ENCODE measurements around the gene ZEB2. TPM values are rescaled to one million over a fixed set of nuclear protein-coding genes. Genes with fewer than 3 reads are reported as not detected.

ZEB2 gene
- total RNA-seq, 1 donor, result 104 TPM

GRCh38 chr2:144511937-144512336 lies 8.0 kb downstream of the ZEB2 start:
- no peak overlapping the region for H3K4me3 ChIP-seq (ENCODE audit: low read depth, low read length)
- TF ChIP-seq, protein P1, sequence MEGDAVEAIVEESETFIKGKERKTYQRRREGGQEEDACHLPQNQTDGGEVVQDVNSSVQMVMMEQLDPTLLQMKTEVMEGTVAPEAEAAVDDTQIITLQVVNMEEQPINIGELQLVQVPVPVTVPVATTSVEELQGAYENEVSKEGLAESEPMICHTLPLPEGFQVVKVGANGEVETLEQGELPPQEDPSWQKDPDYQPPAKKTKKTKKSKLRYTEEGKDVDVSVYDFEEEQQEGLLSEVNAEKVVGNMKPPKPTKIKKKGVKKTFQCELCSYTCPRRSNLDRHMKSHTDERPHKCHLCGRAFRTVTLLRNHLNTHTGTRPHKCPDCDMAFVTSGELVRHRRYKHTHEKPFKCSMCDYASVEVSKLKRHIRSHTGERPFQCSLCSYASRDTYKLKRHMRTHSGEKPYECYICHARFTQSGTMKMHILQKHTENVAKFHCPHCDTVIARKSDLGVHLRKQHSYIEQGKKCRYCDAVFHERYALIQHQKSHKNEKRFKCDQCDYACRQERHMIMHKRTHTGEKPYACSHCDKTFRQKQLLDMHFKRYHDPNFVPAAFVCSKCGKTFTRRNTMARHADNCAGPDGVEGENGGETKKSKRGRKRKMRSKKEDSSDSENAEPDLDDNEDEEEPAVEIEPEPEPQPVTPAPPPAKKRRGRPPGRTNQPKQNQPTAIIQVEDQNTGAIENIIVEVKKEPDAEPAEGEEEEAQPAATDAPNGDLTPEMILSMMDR (IDR thresholded peaks at IDR 0.05; ENCODE audit: insufficient read depth, low read length), result peak; percentile 16
- peak; percentile 15 for DNase-seq (ENCODE audit: low read depth)

- TF ChIP-seq, protein P1 (IDR thresholded peaks at IDR 0.05; ENCODE audit: insufficient read depth, low read length), result no peak
- no peak overlapping the region for H3K4me3 ChIP-seq (ENCODE audit: low read depth, low read length)
- peak; percentile 33 for DNase-seq (ENCODE audit: low read depth)
Measured at GRCh38 chr2:144511226-144511810, 8.6 kb downstream of the ZEB2 start.

DNA sequence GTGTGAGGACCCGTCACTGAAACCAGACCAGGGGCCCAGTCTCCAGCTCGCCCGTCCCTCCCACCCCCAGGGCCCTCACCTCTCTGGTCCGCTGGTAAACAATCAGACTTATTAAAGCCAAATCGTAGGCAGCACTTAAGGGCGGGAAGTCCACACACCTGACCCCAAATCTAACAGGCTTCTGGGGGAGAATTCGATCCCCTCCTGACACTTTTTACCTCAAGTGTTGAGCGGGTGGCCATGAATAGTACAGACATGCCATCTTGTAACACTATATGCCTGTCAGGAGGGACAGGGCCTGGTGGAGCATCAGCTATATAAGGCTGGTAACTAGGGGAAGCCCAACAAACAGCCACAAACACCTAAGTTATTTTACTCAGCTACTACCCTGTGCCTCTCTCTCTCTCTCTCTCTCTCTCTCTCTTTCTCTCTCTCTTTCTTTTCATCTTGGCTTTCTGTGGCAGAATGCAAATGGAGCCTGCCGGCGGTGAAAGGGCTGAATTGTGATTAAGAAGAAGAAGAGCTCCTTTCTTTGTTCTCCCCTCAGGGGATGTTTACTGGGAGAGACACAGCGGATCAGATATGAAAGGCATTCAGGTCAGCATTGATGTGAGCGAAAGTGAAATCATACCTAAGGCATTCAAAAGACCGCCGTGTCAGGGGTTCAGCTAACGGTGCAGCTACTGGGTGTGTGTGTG lies 9.5 kb downstream of the ZEB2 start:
- peak; percentile 50 for DNase-seq (ENCODE audit: low read depth)
- TF ChIP-seq, protein P1 (IDR thresholded peaks at IDR 0.05; ENCODE audit: insufficient read depth, low read length), result no peak
- peak overlapping the region; percentile 13 for H3K4me3 ChIP-seq (ENCODE audit: low read depth, low read length)

DNA sequence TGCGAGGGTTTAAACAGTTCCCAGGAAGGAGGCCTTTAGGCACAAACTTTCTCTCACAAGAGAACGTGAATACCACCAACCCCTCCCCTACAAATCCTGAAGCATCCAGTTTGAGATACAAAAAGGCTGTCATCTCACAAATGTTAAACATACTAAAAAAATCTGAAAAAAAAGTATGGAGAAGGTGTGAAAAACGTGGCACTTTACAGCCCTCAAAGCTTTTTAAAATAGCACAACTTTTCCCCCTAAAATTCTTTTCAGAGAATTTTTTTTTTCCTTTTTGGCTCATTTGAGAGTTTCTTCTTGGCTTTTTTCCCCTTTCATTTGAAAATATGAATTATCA lies 10.1 kb downstream of the ZEB2 start:
- TF ChIP-seq, protein P1 (IDR thresholded peaks at IDR 0.05; ENCODE audit: insufficient read depth, low read length), result no peak
- no peak overlapping the region for H3K4me3 ChIP-seq (ENCODE audit: low read depth, low read length)

DNA sequence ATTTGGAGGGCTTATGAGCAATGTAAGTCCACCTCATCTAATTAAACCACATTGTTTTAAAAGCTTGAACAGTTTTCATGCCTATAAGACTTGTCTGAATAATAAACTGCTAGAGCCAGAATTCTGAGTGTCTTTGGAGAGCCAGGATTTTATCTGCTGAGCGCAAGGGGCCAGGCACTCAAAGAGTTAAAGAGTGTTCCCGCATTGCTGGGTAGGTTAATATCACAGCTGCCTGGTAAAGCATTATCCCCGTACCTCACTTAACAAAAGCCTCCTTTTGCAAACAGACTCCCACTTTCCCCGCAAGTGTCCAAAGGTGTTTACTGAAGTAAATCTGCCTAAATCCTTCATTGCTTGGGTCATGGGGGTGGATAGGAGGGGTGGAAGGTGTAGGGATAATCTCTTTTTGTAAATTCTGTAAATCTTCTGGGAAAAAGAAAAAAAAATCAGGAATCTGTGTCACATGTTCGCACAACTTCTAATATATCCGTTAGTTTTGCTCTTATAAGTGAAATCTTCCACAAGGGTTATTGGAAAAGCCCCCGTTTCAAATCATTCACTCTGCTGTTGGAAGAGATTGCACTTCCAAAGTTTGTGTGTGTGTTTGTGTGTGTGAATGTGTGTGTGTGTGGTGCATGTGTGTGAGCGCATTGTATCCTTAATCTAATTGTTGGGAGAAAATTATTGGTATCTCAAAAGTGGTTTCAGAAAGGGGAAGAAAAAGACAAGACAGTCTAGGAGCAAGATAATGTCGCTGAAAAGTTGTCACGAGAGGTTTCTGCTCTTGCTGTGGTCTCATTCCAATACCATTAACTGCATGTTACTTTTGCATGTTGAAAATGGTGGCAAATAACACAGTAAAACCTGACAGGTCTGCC lies 10.7 kb downstream of the ZEB2 start:
- peak overlapping the region; percentile 11 for H3K4me3 ChIP-seq (ENCODE audit: low read depth, low read length)
- TF ChIP-seq, protein P1 (IDR thresholded peaks at IDR 0.05; ENCODE audit: insufficient read depth, low read length), result no peak
- peak; percentile 49 for DNase-seq (ENCODE audit: low read depth)

More for the DNA sequence above, 10.1 kb downstream of the ZEB2 start:
- DNase-seq (ENCODE audit: low read depth), result no peak

- peak overlapping the region; percentile 26 for H3K4me3 ChIP-seq (ENCODE audit: low read depth, low read length)
- TF ChIP-seq, protein P1 (IDR thresholded peaks at IDR 0.05; ENCODE audit: insufficient read depth, low read length), result no peak
Measured at GRCh38 chr2:144508172-144508851, 11.6 kb downstream of the ZEB2 start.

More at GRCh38 chr2:144508172-144508851, 11.6 kb downstream of the ZEB2 start:
- DNase-seq (ENCODE audit: low read depth), result peak; percentile 37

Data from fibroblast of the aortic adventitia (primary cell).